GM19351 (cell line): ENCODE results near the gene ARID3A.

Source experiments
- ATAC-seq: cut with Tn5 transposase; IDR thresholded peaks from one replicate; pipeline ENCODE4 v1.9.1; 2021; ENCODE audit warnings: mild to moderate bottlenecking, moderate library complexity; ENCODE audit not compliant: unreplicated experiment

ARID3A gene

GRCh38 chr19:1000591-1001537 is 75.0 kb downstream of the ARID3A start:
- no peak for ATAC-seq

GRCh38 chr19:1001538-1002166 is 75.8 kb downstream of the ARID3A start:
- no peak for ATAC-seq

- ATAC-seq: no peak
Observed at GRCh38 chr19:1002600-1002999, 76.8 kb downstream of the ARID3A start.

- no peak for ATAC-seq
Observed at GRCh38 chr19:1003283-1003682, 77.4 kb downstream of the ARID3A start.

GRCh38 chr19:1004204-1004802 is 78.5 kb downstream of the ARID3A start:
- ATAC-seq: no peak

GRCh38 chr19:1004803-1005664 is 79.2 kb downstream of the ARID3A start:
- ATAC-seq: no peak

- no peak for ATAC-seq
Observed at GRCh38 chr19:1006711-1007398, 81.0 kb downstream of the ARID3A start.

- ATAC-seq: no peak
Observed at GRCh38 chr19:1007399-1008251, 81.8 kb downstream of the ARID3A start.

GRCh38 chr19:1008268-1009040 is 82.6 kb downstream of the ARID3A start:
- ATAC-seq: no peak

GRCh38 chr19:1009041-1009980 is 83.5 kb downstream of the ARID3A start:
- no peak for ATAC-seq

- ATAC-seq: no peak
Observed at GRCh38 chr19:1009981-1010538, 84.2 kb downstream of the ARID3A start.

GRCh38 chr19:1010586-1011510 is 85.0 kb downstream of the ARID3A start:
- ATAC-seq: no peak

GRCh38 chr19:1011831-1012333 is 86.0 kb downstream of the ARID3A start:
- no peak for ATAC-seq

GRCh38 chr19:1012334-1012733 is 86.5 kb downstream of the ARID3A start:
- no peak for ATAC-seq

- no peak for ATAC-seq
Observed at GRCh38 chr19:1013218-1013617, 87.4 kb downstream of the ARID3A start.
